ENCODE measurements around the gene BMF. TPM values are rescaled to one million over a fixed set of nuclear protein-coding genes. Genes with fewer than 3 reads are reported as not detected.
A peak's percentile ranks its signal among the peaks of the same experiment; 100 is the strongest.

Gene BMF
- total and polyA plus RNA-seq, 4 donors = 0.63 to 10.2 (median 4.0) TPM

DNA sequence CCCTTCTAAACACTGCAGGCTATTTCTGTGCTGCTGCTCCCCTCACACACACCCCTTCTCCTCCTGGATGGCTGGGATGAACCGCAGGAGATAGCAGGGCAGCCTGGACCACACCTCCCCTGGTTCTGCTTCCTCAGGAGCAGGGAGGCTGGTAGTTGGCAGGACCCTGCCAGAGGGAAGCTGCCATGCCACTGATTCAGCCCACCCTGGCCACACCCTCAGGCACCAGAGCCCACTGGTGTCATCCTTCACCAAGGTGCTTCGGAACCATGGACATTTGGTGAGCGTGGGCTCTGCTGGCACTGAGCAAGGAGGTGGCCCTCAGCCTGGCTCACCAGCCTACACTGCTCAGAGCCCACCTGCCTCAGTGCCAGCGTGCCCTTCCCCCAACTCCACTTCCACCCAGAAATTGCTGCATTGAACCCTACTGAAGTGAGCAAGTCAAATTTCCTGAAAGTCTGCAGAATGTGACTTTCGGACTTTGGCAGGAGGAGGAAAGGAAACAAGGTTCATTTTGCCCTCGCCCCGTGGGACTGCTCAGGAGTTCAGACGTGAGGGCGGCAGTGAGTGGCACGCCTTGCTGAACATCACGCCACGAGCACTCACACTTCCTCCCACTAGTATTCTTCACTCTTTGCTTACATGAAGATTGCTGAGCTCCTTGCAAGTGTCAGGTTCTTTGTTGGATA, 26.3 kb downstream of the BMF start:
- Histone ChIP-seq H3K27ac (ENCODE audit: low read depth in 1 of 2, low read length in 2 of 2) (peak overlapping the region; percentile 23 to 40), H3K4me3 (ENCODE audit: low read depth in 1 of 3, low read length in 3 of 3) (peak overlapping the region in 1 of 3 donors; percentile 3), H3K27me3 (ENCODE audit: control insufficient read depth in 4 of 4, insufficient read depth in 4 of 4, low read length in 3 of 4) (no peaks in the 10 kb centered on the region), H3K9me3 (ENCODE audit: control insufficient read depth in 4 of 4, low read length in 3 of 4) (no peaks in the 10 kb centered on the region), H3K4me1 (ENCODE audit: control insufficient read depth in 4 of 4, insufficient read depth in 4 of 4, low read length in 3 of 4) (peaks cover 8 to 34% (median 29%) of the 10 kb centered on the region in 4 donors), H3K9ac (ENCODE audit: low read depth in 1 of 2, low read length in 2 of 2) (no peak overlapping the region), H3K36me3 (ENCODE audit: control insufficient read depth in 4 of 4, insufficient read depth in 3 of 4, low read depth in 1 of 4, low read length in 3 of 4) (no peaks in the 10 kb centered on the region)
- 29% methylated on average over 12 of the region's 12 CpGs for WGBS
- TF ChIP-seq HNF4G (IDR thresholded peaks at IDR 0.05) (peak; percentile 67), HNF4A (conservative IDR thresholded peaks at IDR 0.05) (peak; percentile 89), SP1 (IDR thresholded peaks at IDR 0.05) (peak; percentile 86), RAD21 (IDR thresholded peaks at IDR 0.05) (peak in 1 of 2 donors; percentile 12), JUND (IDR thresholded peaks at IDR 0.05) (no peak), RXRA (IDR thresholded peaks at IDR 0.05) (peak; percentile 77 to 83)
- TF ChIP-seq, protein P1, sequence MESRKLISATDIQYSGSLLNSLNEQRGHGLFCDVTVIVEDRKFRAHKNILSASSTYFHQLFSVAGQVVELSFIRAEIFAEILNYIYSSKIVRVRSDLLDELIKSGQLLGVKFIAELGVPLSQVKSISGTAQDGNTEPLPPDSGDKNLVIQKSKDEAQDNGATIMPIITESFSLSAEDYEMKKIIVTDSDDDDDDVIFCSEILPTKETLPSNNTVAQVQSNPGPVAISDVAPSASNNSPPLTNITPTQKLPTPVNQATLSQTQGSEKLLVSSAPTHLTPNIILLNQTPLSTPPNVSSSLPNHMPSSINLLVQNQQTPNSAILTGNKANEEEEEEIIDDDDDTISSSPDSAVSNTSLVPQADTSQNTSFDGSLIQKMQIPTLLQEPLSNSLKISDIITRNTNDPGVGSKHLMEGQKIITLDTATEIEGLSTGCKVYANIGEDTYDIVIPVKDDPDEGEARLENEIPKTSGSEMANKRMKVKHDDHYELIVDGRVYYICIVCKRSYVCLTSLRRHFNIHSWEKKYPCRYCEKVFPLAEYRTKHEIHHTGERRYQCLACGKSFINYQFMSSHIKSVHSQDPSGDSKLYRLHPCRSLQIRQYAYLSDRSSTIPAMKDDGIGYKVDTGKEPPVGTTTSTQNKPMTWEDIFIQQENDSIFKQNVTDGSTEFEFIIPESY (IDR thresholded peaks at IDR 0.05) = no peak
- DNase-seq (ENCODE audit: low spot score) = no peak

DNA sequence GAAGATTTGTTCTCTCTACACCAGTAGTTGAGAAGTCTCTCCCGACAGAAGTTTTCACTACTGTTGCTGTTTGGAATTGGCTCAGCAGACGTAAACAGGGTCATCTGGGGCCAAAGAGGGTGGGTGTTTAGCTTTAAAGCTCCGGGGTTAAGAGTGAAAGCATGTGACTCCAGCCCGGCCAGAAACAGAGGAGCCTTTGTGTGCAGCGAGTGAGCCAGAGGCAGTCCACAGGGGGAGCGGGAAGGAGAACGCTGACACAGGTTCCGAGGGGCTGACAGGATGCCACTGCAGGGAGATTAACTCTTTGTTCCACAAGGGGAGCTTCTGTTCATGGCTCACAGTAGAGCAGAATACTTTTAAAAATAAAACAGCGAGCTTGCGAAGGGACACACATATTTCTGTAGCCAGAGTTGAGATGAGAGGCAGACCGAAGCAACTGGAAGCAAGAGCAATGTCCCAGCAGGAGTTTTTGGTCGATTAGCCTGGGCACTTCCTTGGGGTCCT, 26.9 kb downstream of the BMF start:
- Histone ChIP-seq H3K9me3 (ENCODE audit: control insufficient read depth in 4 of 4, low read length in 3 of 4) (no peaks in the 10 kb centered on the region), H3K27ac (ENCODE audit: low read depth in 1 of 2, low read length in 2 of 2) (peak overlapping the region; percentile 23 to 40), H3K27me3 (ENCODE audit: control insufficient read depth in 4 of 4, insufficient read depth in 4 of 4, low read length in 3 of 4) (no peaks in the 10 kb centered on the region), H3K9ac (ENCODE audit: low read depth in 1 of 2, low read length in 2 of 2) (peak overlapping the region in 1 of 2 donors; percentile 8), H3K4me3 (ENCODE audit: low read depth in 1 of 3, low read length in 3 of 3) (peak overlapping the region in 2 of 3 donors; percentile 3 to 22), H3K36me3 (ENCODE audit: control insufficient read depth in 4 of 4, insufficient read depth in 3 of 4, low read depth in 1 of 4, low read length in 3 of 4) (no peaks in the 10 kb centered on the region), H3K4me1 (ENCODE audit: control insufficient read depth in 4 of 4, insufficient read depth in 4 of 4, low read length in 3 of 4) (peaks cover 8 to 34% (median 29%) of the 10 kb centered on the region in 4 donors)
- TF ChIP-seq RXRA (IDR thresholded peaks at IDR 0.05) (peak; percentile 81 to 86), HNF4A (conservative IDR thresholded peaks at IDR 0.05) (peak in 1 of 2 donors; percentile 27), YY1 (IDR thresholded peaks at IDR 0.05) (peak; percentile 41), NR2F2 (IDR thresholded peaks at IDR 0.05) (peak; percentile 91), SP1 (IDR thresholded peaks at IDR 0.05) (peak; percentile 71), JUND (IDR thresholded peaks at IDR 0.05) (no peak), RAD21 (IDR thresholded peaks at IDR 0.05) (peak in 1 of 2 donors; percentile 47), TAF1 (conservative IDR thresholded peaks at IDR 0.05) (peak; percentile 11), GABPA (IDR thresholded peaks at IDR 0.05 in 1 of 2, conservative IDR thresholded peaks at IDR 0.05 in 1 of 2) (no peak), EGR1 (IDR thresholded peaks at IDR 0.05; ENCODE audit: low read depth in 2 of 2) (no peak)
- TF ChIP-seq, protein P2, sequence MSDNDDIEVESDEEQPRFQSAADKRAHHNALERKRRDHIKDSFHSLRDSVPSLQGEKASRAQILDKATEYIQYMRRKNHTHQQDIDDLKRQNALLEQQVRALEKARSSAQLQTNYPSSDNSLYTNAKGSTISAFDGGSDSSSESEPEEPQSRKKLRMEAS (IDR thresholded peaks at IDR 0.05) = peak; percentile 54
- TF ChIP-seq, protein P3, sequence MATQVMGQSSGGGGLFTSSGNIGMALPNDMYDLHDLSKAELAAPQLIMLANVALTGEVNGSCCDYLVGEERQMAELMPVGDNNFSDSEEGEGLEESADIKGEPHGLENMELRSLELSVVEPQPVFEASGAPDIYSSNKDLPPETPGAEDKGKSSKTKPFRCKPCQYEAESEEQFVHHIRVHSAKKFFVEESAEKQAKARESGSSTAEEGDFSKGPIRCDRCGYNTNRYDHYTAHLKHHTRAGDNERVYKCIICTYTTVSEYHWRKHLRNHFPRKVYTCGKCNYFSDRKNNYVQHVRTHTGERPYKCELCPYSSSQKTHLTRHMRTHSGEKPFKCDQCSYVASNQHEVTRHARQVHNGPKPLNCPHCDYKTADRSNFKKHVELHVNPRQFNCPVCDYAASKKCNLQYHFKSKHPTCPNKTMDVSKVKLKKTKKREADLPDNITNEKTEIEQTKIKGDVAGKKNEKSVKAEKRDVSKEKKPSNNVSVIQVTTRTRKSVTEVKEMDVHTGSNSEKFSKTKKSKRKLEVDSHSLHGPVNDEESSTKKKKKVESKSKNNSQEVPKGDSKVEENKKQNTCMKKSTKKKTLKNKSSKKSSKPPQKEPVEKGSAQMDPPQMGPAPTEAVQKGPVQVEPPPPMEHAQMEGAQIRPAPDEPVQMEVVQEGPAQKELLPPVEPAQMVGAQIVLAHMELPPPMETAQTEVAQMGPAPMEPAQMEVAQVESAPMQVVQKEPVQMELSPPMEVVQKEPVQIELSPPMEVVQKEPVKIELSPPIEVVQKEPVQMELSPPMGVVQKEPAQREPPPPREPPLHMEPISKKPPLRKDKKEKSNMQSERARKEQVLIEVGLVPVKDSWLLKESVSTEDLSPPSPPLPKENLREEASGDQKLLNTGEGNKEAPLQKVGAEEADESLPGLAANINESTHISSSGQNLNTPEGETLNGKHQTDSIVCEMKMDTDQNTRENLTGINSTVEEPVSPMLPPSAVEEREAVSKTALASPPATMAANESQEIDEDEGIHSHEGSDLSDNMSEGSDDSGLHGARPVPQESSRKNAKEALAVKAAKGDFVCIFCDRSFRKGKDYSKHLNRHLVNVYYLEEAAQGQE (IDR thresholded peaks at IDR 0.05) = peak; percentile 32
- no peak for DNase-seq (ENCODE audit: low spot score)
- 8% methylated on average over 12 of the region's 12 CpGs for WGBS
